NK-92 treated with Interleukin-12 subunit alpha and Interleukin-12 subunit beta, amount 100 ng/mL, for 24 hours (cell line): Measurements from ENCODE around the gene MUC5B.

Experiments
- DNase-seq: peaks from one replicate; lab custom pipeline; 2025; lab: John Stamatoyannopoulos, UW

Gene MUC5B

DNA sequence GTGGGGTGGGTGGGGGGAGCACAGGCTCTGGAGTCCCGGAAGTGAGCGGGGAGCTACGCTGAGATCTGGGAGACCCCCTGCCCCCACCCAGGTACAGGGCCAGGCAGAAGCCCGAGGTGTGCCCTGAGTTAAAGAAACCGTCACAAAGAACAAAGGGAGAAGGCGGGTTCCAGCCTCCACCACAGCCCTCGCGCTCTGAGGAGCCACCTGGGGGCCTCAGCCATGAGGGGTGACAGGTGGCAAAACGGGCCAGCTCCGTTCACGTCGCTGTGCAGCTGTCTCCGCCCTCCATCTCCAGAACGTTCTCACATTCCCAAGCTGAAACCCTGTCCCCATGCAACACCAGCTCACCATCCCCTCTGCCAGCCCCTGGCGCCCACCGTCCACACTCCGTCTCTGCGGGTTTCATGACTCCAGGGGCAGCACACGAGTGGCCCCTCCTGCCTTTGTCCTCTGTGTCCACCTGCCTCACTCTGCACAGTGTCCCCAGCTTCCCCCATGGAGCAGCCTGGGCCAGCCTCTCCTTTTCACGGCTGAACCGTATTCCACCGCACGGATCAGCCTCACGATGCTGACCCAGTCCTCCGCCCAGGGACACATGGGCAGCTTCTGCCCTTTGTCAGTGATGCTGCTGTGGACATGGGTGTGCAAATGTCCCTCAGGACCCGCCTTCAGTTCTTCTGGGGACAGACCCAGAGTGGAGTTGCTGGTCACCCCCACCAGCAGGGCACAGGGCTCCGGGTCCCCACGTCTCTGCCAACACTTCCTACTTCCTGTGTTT is 1.7 kb upstream of the MUC5B start:
- DNase-seq = no peak

DNA sequence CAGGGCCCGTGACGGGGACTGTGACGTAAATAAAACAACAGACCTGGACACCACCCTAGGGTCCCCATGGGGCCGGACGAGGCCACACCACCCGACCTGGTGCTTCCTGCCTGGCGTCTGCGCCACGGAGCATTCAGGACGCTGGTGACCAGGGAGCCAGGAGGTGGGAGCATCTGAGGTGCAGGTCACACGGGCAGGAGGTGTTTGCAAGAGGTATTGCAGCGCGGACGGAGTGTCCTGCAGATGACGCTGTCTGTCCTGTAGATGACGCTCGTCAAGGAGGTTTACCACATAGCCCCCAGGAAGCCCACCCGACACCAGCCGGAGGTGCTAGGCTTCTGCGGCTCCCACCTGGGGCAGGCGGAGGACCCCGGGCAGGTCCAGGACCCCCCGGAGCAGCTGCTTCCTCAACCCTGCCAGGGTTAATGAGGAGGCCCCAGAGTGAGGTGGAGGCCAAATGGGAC is 986 bp upstream of the MUC5B start:
- DNase-seq = no peak

DNA sequence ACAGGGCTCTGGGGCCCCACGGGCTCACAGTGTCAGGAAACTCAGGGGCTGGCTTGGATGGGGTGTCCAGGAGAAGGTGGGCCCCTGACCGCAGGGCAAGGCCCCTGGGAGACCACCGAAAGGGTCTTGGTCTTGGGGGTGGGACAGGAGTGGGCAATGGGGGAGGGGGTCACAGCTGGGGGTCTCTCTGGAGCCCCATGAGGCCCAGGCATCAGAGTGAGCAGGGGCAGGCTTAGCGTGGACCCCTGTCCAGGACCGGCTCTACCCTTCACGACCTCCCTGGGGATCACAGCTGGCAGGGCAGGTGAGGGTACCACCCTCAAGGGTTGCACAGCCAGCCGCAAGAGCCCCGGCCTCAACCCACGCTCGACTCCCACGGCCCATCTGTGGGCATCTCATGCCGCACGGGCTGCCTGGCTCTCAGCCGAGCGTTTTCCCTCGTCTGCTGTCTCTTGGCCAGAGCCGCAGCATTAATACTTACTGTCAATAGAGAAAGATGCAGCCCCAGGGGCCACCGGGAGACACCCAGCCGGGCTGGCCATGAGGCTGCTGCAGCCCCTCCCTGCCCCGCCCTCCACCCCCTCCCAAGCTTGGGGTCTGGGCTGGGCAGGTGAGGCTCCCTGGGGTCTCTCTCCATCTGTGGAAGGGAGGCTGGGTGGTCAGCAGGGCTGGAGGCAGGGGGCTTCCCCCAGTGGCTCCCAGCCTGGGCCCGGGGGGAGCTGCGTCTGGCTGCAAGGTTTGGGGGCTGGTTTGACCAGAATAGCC is 662 bp downstream of the MUC5B start:
- DNase-seq = no peak

GRCh38 chr11:1224111-1224490 is 1.2 kb downstream of the MUC5B start:
- no peak for DNase-seq

- DNase-seq = no peak
These were observed 1.9 kb downstream of the MUC5B start for GRCh38 chr11:1224491-1225385.

- no peak for DNase-seq
These were observed 2.7 kb downstream of the MUC5B start for GRCh38 chr11:1225386-1226225.

DNA sequence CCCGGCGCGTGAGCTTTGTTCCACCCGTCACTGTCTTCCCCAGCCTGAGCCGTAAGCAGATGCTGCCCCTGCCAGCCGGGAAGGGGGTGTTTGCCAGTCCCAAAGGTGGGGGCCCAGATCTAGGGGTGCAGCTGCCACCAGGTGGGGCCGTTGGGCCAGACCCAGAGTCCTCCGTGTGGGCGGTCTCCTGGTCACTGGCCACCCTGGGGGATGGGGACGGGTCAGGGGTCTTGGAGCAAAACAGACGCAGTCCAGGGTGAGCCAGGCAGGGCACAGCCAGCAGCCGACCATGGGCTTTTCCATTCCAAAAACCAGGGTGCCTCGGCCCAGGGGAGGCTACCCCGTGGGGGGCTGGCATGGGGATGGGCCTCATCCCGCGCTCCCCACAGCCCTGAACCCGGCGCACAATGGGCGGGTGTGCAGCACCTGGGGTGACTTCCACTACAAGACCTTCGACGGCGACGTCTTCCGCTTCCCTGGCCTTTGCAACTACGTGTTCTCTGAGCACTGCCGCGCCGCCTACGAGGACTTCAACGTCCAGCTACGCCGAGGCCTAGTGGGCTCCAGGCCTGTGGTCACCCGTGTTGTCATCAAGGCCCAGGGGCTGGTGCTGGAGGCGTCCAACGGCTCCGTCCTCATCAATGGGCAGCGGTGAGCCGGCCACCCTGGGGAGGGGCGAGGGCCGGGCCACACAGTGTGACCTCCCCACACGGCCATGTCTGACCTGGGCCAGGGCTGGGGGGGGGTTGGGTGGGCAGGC is 3.5 kb downstream of the MUC5B start:
- no peak for DNase-seq

- DNase-seq = no peak
These were observed 4.2 kb downstream of the MUC5B start for GRCh38 chr11:1226986-1227550.

- DNase-seq = no peak
These were observed 4.8 kb downstream of the MUC5B start for GRCh38 chr11:1227551-1228100.

DNA sequence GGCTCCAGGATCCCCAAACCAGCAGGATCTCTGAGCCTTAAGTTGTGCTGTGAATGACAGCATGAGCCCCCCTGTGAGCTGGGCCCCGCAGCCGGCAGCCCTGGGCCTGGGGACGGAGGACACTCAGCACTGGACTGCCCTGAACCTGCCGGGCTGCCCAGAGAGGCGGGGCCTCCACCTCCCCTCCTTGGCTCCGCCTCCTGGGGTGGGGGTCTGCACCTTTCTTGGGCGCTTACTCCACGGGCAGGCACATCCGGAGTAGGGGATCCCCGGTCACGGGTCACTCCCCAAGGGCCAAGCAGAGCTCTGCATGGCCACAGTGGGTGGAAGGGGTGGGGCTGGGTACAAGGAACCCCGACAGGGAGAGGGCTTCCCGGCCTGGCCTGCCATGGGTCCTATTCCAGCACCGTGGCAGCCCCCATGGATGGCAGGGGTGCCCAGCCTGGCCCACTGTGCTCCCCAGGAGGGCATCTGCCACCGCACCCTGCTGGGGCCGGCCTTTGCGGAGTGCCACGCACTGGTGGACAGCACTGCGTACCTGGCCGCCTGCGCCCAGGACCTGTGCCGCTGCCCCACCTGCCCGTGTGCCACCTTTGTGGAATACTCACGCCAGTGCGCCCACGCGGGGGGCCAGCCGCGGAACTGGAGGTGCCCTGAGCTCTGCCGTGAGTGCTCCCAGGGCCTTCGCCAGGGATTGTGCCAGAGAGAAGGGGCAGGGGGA is 5.4 kb downstream of the MUC5B start:
- DNase-seq = no peak

DNA sequence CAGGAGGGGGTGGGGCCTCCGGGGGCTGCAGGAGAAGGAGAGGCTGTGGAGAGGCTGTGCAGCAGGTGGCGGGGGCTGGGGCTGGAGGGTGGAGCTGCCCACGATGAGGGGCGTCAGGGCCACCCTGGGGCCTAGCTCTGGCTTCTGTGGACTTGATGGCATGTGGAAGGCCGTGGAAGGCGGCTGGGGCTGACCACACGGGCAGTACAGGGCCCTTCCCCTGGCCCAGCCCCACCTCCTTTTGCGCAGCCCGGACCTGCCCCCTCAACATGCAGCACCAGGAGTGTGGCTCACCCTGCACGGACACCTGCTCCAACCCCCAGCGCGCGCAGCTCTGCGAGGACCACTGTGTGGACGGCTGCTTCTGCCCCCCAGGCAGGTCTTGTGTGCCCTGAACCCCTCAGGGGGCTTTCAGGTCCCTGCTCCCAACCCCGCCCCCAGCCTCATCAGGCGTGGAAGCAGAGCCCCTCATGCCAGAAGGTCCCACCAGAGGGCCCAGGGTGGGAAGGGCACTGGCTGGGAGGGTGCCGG is 6.1 kb downstream of the MUC5B start:
- no peak for DNase-seq

- DNase-seq = no peak
These were observed 6.7 kb downstream of the MUC5B start for GRCh38 chr11:1229471-1230120.

GRCh38 chr11:1230121-1230455 is 7.2 kb downstream of the MUC5B start:
- DNase-seq = no peak

GRCh38 chr11:1230456-1231395 is 7.9 kb downstream of the MUC5B start:
- DNase-seq = no peak

DNA sequence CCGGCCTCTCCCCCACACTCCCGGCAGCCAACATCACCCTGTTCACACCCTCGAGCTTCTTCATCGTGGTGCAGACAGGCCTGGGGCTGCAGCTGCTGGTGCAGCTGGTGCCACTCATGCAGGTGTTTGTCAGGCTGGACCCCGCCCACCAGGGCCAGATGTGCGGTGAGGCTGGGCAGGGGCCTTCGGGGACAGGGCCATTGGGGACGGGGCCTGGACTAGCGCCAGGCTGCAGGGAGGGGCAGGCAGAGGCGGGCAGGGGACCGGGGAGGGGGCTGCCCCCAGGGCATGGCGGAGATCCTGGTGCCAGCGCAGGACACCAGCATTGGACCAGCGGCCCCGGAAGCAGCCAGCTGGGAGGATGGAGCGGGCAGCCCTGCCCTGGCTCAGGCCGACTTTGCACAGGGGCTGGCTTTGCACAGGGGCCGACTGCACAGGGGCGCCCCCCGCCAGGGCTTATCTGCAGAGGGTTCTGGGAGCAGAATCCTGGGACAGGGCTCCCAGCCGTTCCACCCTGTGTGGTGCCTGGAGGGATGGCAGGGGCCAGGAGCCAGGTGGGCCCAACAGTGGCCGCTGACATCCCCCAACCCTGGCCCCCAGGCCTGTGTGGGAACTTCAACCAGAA is 8.6 kb downstream of the MUC5B start:
- DNase-seq = no peak

DNA sequence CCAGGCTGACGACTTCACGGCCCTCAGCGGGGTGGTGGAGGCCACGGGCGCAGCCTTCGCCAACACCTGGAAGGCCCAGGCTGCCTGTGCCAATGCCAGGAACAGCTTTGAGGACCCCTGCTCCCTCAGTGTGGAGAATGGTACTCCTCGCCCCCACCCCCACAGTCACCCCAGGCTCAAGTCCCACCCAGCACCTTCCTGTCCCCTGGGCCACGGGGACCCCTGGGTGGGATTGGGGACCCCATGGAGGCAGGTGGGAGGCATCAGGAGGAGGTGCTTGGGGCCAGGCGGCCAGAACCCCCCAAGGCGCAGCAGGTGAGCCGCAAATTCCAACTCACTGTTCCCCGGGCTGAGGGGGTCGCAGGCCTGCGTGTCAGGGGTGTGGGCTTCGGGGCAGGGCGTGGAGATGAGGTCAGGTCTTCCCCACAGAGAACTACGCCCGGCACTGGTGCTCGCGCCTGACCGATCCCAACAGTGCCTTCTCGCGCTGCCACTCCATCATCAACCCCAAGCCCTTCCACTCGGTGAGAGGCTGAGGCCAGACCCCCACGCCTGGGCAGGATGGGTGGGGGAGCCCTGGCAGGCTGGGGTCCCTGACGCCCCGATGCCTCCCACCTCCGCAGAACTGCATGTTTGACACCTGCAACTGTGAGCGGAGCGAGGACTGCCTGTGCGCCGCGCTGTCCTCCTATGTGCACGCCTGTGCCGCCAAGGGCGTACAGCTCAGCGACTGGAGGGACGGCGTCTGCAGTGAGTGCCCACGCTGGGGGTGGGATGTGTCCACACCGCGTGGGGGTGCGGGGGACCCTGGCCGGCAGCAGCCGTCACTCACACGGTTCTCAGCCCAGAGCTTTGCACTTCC is 9.4 kb downstream of the MUC5B start:
- DNase-seq = no peak
